RWPE1 (cell line): ENCODE results near the gene ANKRD49.

Experiments used
- CTCF ChIA-PET: fragments of 350-600 bp; sonication (Branson Sonifier 250); formaldehyde crosslinking; extraction: SDS; loops from one replicate; lab custom pipeline; 2021; lab: Yijun Ruan, JAX
- POLR2A ChIA-PET: fragments of 400-600 bp; formaldehyde crosslinking; extraction: SDS; loops from one replicate; lab custom pipeline; 2020; ENCODE audit warnings: antibody characterized with exemption; ENCODE audit not compliant: low non-redundant PET; lab: Yijun Ruan, JAX
- DNase-seq: peaks from one replicate; pipeline ENCODE4 v3.0.0; 2012; ENCODE audit warnings: low spot score
- H3K27ac ChIP-seq: fragments of 450-650 bp; 2 replicates; pipeline ENCODE4 v1.5.1; 2017
- CTCF ChIP-seq: fragments of 450-650 bp; conservative IDR thresholded peaks from 2 replicates; pipeline ENCODE4 v1.5.1; 2017; ENCODE audit warnings: low read depth, mild to moderate bottlenecking

ANKRD49 gene

GRCh38 chr11:94472916-94473799, 20.6 kb upstream of the ANKRD49 start:
- ChIA-PET CTCF (no interaction called here), POLR2A (no interaction called here)
- no peak for DNase-seq
- no peak overlapping the region for H3K27ac ChIP-seq
- no peak for TF ChIP-seq CTCF

GRCh38 chr11:94477624-94478023, 16.2 kb upstream of the ANKRD49 start:
- ChIA-PET POLR2A (no interaction called here), CTCF (interaction anchor here (0.5 kb wide), 1 partner anchor 15 kb away, joined by 3 read pairs; no protein-coding TSS in a partner anchor)
- DNase-seq: no peak
- H3K27ac ChIP-seq: no peak overlapping the region
- TF ChIP-seq CTCF: no peak

GRCh38 chr11:94481342-94481741, 12.4 kb upstream of the ANKRD49 start:
- no peak for TF ChIP-seq CTCF
- no peak for DNase-seq
- POLR2A ChIA-PET: no interaction called here
- CTCF ChIA-PET: no interaction called here
- H3K27ac ChIP-seq: no peak overlapping the region

GRCh38 chr11:94486068-94486467, 7.7 kb upstream of the ANKRD49 start:
- no peak for DNase-seq
- POLR2A ChIA-PET: no interaction called here
- TF ChIP-seq CTCF: no peak
- CTCF ChIA-PET: interaction anchor here (0.7 kb wide), 1 partner anchor 564 kb away, joined by 3 read pairs; no protein-coding TSS in a partner anchor
- no peak overlapping the region for H3K27ac ChIP-seq

GRCh38 chr11:94494126-94494680, 419 bp downstream of the ANKRD49 start:
- ChIA-PET CTCF (no interaction called here), POLR2A (no interaction called here)
- no peak for TF ChIP-seq CTCF
- peak overlapping the region; percentile 96 for H3K27ac ChIP-seq
- no peak for DNase-seq

GRCh38 chr11:94500181-94500580, 6.4 kb downstream of the ANKRD49 start:
- no peak for DNase-seq
- H3K27ac ChIP-seq: no peak overlapping the region
- ChIA-PET POLR2A (no interaction called here), CTCF (interaction anchor here (1.6 kb wide), 1 partner anchor 605 kb away, joined by 8 read pairs; no protein-coding TSS in a partner anchor)
- TF ChIP-seq CTCF: no peak
